Mesenchymal stem cell (in vitro differentiated cells and primary cell): Measurements from ENCODE around the gene ERBB4.
"Not testable (repeated sequence)": the region's sequence is repeated elsewhere in the genome, so short reads cannot be mapped to it uniquely, and the experiment has no call there.

Experiments used
- DNase-seq: peaks from one replicate; pipeline ENCODE4 v3.0.0-alpha.2; 2013
- H2AFZ ChIP-seq: one replicate; pipeline ENCODE4 v1.6.1; 2013; ENCODE audit warnings: low read depth, mild to moderate bottlenecking, control low read depth, inconsistent platforms, low read length, moderate library complexity
- H2AK5ac ChIP-seq: 2 replicates; pipeline ENCODE4 v1.6.1; 2013; ENCODE audit warnings: low read length, moderate library complexity, mild to moderate bottlenecking, inconsistent platforms; ENCODE audit not compliant: severe bottlenecking
- H2BK120ac ChIP-seq: one replicate; pipeline ENCODE4 v1.6.1; 2013; ENCODE audit warnings: low read depth, mild to moderate bottlenecking, inconsistent platforms, low read length, moderate library complexity
- H2BK12ac ChIP-seq, 2 experiments: one replicate each; pipeline ENCODE4 v1.6.1; 2013; ENCODE audit warnings: inconsistent platforms in 2 of 2, low read length in 2 of 2, mild to moderate bottlenecking in 2 of 2, moderate library complexity in 2 of 2, control low read depth in 1 of 2
- H2BK15ac ChIP-seq: one replicate; pipeline ENCODE4 v1.6.1; 2013; ENCODE audit warnings: mild to moderate bottlenecking, low read depth, inconsistent platforms; ENCODE audit not compliant: poor library complexity, severe bottlenecking
- H2BK5ac ChIP-seq: 2 replicates; pipeline ENCODE4 v1.6.1; 2013; ENCODE audit warnings: low read depth, mild to moderate bottlenecking, low read length, control low read depth, inconsistent platforms; ENCODE audit not compliant: poor library complexity, severe bottlenecking
- H3K14ac ChIP-seq, 2 experiments: one replicate each; pipeline ENCODE4 v1.6.1; 2013; ENCODE audit warnings: inconsistent platforms in 2 of 2, low read length in 2 of 2, control low read depth in 1 of 2, mild to moderate bottlenecking in 1 of 2, moderate library complexity in 1 of 2
- H3K18ac ChIP-seq, 2 experiments: one replicate each; pipeline ENCODE4 v1.6.1; 2013; ENCODE audit warnings: inconsistent platforms in 2 of 2, low read length in 2 of 2, control low read depth in 1 of 2, low read depth in 1 of 2, mild to moderate bottlenecking in 1 of 2
- H3K23ac ChIP-seq, 2 experiments: one replicate each; pipeline ENCODE4 v1.6.1; 2013; ENCODE audit warnings: inconsistent platforms in 2 of 2, low read length in 2 of 2, mild to moderate bottlenecking in 2 of 2, moderate library complexity in 2 of 2, control low read depth in 1 of 2
- H3K27ac ChIP-seq: 2 replicates; pipeline ENCODE4 v1.5.1; 2013; ENCODE audit warnings: mild to moderate bottlenecking, moderate library complexity, low read length, control low read depth, inconsistent platforms; ENCODE audit not compliant: poor library complexity, severe bottlenecking
- H3K27me3 ChIP-seq, 2 experiments: 2 replicates each; pipeline versions ENCODE4 v1.6.1 to v1.7.0; 2013; ENCODE audit warnings: low read length in 2 of 2, mild to moderate bottlenecking in 2 of 2, moderate library complexity in 2 of 2, control low read depth in 1 of 2, inconsistent platforms in 1 of 2; ENCODE audit not compliant: control insufficient read depth in 1 of 2, insufficient read depth in 1 of 2
- H3K36me3 ChIP-seq, 2 experiments: 2 replicates each; pipeline versions ENCODE4 v1.6.1 to v1.7.0; 2013; ENCODE audit warnings: low read length in 2 of 2, control low read depth in 1 of 2, inconsistent platforms in 1 of 2, low read depth in 1 of 2, mild to moderate bottlenecking in 1 of 2; ENCODE audit not compliant: insufficient read depth in 2 of 2, control insufficient read depth in 1 of 2
- H3K4ac ChIP-seq, 2 experiments: one replicate each; pipeline ENCODE4 v1.6.1; 2013; ENCODE audit warnings: inconsistent platforms in 2 of 2, low read length in 2 of 2, mild to moderate bottlenecking in 2 of 2, moderate library complexity in 2 of 2, control low read depth in 1 of 2, low read depth in 1 of 2
- H3K4me1 ChIP-seq: 2 replicates; pipeline ENCODE4 v1.6.1; 2013; ENCODE audit warnings: low read depth, low read length, control low read depth; ENCODE audit not compliant: control insufficient read depth, insufficient read depth
- H3K4me2 ChIP-seq: 2 replicates; pipeline ENCODE4 v1.6.1; 2013; ENCODE audit warnings: low read length, mild to moderate bottlenecking, inconsistent platforms; ENCODE audit not compliant: poor library complexity, severe bottlenecking
- H3K4me3 ChIP-seq, 2 experiments: 2 replicates each; pipeline versions ENCODE4 v1.5.1 to v1.7.0; 2013; ENCODE audit warnings: low read length in 2 of 2, mild to moderate bottlenecking in 2 of 2, control low read depth in 1 of 2, low read depth in 1 of 2; ENCODE audit not compliant: insufficient read depth in 1 of 2
- H3K79me1 ChIP-seq: replicated peaks from 2 replicates; pipeline ENCODE4 v1.6.1; 2013; ENCODE audit warnings: mild to moderate bottlenecking, control low read depth, low read length, inconsistent platforms; ENCODE audit not compliant: poor library complexity, severe bottlenecking
- H3K9ac ChIP-seq: 2 replicates; pipeline ENCODE4 v1.7.0; 2013; ENCODE audit warnings: mild to moderate bottlenecking, low read length, moderate library complexity
- H3K9me3 ChIP-seq: 2 replicates; pipeline ENCODE4 v1.7.0; 2013; ENCODE audit warnings: mild to moderate bottlenecking, low read length; ENCODE audit not compliant: control insufficient read depth
- H4K8ac ChIP-seq: one replicate; pipeline ENCODE4 v1.6.1; 2013; ENCODE audit warnings: inconsistent platforms, mild to moderate bottlenecking, low read length, moderate library complexity
- H4K91ac ChIP-seq: one replicate; pipeline ENCODE4 v1.6.1; 2013; ENCODE audit warnings: mild to moderate bottlenecking, low read length, inconsistent platforms
- WGBS: methylation state at CpG from one replicate; pipeline ENCODE4 v1.1.7; 2013; ENCODE audit warnings: mixed read lengths; 5-methylcytosine and 5-hydroxymethylcytosine counted together

ERBB4 gene

DNA sequence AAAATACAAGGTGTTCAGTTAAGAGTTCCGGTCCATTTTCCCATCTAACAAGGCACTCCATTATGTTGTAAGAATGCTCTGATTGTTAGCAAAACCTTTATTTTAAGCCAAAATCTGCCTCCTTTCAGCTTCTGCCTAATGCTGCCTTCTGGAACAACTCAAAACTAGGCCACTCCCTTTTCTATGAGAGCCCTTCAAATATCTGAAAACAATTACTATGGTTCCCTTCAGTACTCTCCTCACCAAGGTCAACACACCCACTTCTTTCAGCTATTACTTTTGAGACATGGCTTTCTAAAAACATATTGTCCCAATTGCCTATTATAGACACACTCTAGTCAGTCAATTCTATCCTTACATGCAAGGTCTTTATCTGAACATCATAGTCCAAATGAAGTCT lies 429.4 kb downstream of the ERBB4 start:
- Histone ChIP-seq H2AFZ (no peak overlapping the region), H3K27ac (no peak overlapping the region), H2BK120ac (no peak overlapping the region), H3K4me3 (no peak overlapping the region), H3K18ac (no peak overlapping the region), H2BK15ac (no peak overlapping the region), H3K9me3 (peaks cover 4% of the 10 kb centered on the region), H3K4me2 (no peak overlapping the region), H4K91ac (no peak overlapping the region), H3K23ac (no peak overlapping the region), H2BK12ac (no peak overlapping the region), H3K14ac (no peak overlapping the region), H2BK5ac (no peak overlapping the region), H3K4ac (no peak overlapping the region), H3K9ac (no peak overlapping the region), H2AK5ac (no peak overlapping the region), H4K8ac (no peak overlapping the region), H3K36me3 (no peaks in the 10 kb centered on the region), H3K79me1 (no peaks in the 10 kb centered on the region), H3K27me3 (no peaks in the 10 kb centered on the region), H3K4me1 (no peaks in the 10 kb centered on the region)
- 100% methylated on average over 1 of the region's 1 CpG for WGBS
- no peak for DNase-seq

DNA sequence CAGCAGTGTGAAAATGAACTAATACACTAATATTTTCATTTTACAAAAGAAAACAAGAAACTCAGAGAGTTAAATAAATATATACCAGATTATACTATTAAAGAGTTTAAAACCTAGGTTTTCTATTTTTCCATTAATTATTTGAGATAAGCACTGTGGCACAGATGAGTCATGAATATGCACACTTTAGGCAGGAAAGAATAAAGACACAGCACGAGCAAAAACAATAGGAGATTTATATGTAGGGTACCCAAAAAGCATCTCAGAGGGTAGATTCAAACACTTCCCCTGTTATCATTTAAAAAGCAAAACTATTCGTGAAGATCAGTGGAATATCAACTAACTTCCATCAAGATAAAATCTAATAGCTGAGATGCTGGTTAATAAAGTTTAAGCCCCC lies 430.6 kb downstream of the ERBB4 start:
- Histone ChIP-seq H3K4me2 (no peak overlapping the region), H3K14ac (no peak overlapping the region), H3K18ac (no peak overlapping the region), H3K9me3 (peaks cover 4% of the 10 kb centered on the region), H2BK5ac (no peak overlapping the region), H3K4me1 (no peaks in the 10 kb centered on the region), H3K23ac (no peak overlapping the region), H2BK15ac (no peak overlapping the region), H4K8ac (no peak overlapping the region), H3K79me1 (no peaks in the 10 kb centered on the region), H2AK5ac (no peak overlapping the region), H3K27me3 (no peaks in the 10 kb centered on the region), H3K27ac (no peak overlapping the region), H3K36me3 (no peaks in the 10 kb centered on the region), H2BK12ac (no peak overlapping the region), H2BK120ac (no peak overlapping the region), H3K4me3 (no peak overlapping the region), H4K91ac (no peak overlapping the region), H2AFZ (no peak overlapping the region), H3K9ac (no peak overlapping the region), H3K4ac (no peak overlapping the region)
- WGBS, result 100% methylated on average over 2 of the region's 2 CpGs
- no peak for DNase-seq

DNA sequence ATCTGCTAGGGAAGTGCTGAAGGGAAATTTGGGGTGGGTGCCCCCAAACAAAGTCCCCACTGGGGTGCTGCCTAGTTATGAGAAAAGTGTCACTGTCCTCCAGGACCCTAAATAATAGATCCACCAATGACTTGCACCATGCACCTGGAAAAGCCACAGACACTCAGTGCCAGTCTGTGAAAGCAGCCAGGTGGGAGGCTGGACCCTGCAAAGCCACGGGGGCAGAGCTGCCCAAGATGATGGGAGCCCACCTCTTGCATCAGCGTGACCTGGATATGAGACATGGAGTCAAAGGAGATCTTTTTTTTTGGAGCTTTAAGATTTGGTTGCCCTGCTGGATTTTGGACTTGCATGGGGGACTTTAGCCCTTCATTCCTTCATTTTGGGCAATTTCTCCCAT lies 431.6 kb downstream of the ERBB4 start:
- H3K4me2 ChIP-seq, result no peak overlapping the region
- no peak overlapping the region for H2BK5ac ChIP-seq
- no peak overlapping the region for H2AK5ac ChIP-seq
- H2BK15ac ChIP-seq, result no peak overlapping the region
- no peak overlapping the region for H3K18ac ChIP-seq
- no peak overlapping the region for H2AFZ ChIP-seq
- no peaks in the 10 kb centered on the region for H3K79me1 ChIP-seq
- H3K23ac ChIP-seq, result no peak overlapping the region
- no peak overlapping the region for H3K4ac ChIP-seq
- no peak overlapping the region for H3K27ac ChIP-seq
- no peak overlapping the region for H3K4me3 ChIP-seq
- DNase-seq, result no peak
- no peak overlapping the region for H2BK120ac ChIP-seq
- peaks cover 4% of the 10 kb centered on the region for H3K9me3 ChIP-seq
- no peak overlapping the region for H2BK12ac ChIP-seq
- WGBS, result 72% methylated on average over 2 of the region's 2 CpGs
- H4K8ac ChIP-seq, result no peak overlapping the region
- H3K4me1 ChIP-seq, result no peaks in the 10 kb centered on the region
- no peaks in the 10 kb centered on the region for H3K36me3 ChIP-seq
- no peak overlapping the region for H4K91ac ChIP-seq
- H3K9ac ChIP-seq, result no peak overlapping the region
- no peak overlapping the region for H3K14ac ChIP-seq
- no peaks in the 10 kb centered on the region for H3K27me3 ChIP-seq

DNA sequence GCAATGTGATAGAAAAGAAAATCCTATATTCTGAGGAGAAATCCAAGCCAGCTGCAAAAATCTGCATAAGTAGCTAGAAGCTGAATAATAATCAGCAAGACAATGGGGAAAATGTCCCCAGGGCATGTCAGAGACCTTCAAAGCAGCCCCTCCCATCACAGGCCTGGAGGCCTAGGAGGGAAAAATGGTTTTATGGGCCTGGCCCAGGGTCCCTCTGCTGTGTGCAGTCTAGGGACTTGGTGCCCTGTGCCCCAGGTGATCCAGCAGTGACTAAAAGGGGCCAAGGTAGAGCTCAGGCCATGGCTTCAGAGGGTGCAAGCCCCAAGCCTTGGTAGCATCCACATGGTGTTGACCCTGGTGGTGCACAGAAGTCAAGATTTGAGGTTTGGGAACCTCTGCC lies 432.1 kb downstream of the ERBB4 start:
- H2BK120ac ChIP-seq, H3K36me3 ChIP-seq, H2BK12ac ChIP-seq, H4K8ac ChIP-seq, H3K4me2 ChIP-seq, H3K4ac ChIP-seq, H3K14ac ChIP-seq, H3K4me1 ChIP-seq, H3K18ac ChIP-seq, H3K79me1 ChIP-seq, H3K9me3 ChIP-seq, H3K4me3 ChIP-seq, H3K27me3 ChIP-seq, H3K27ac ChIP-seq, H3K9ac ChIP-seq, H2AFZ ChIP-seq, H4K91ac ChIP-seq, H3K23ac ChIP-seq, H2BK15ac ChIP-seq, H2AK5ac ChIP-seq, H2BK5ac ChIP-seq, DNase-seq: not testable (repeated sequence)
